ENCODE results near the gene GCK. TPM values are rescaled to one million over a fixed set of nuclear protein-coding genes. Genes with fewer than 3 reads are reported as not detected.

The GCK gene
- total RNA-seq, 1 experiment from 2014 or later = not detected

GRCh38 chr7:44113764-44114354, 75.4 kb downstream of the GCK start:
- Histone ChIP-seq H3K9me3 (replicated peaks) (no peaks in the 10 kb centered on the region), H3K27me3 (no peaks in the 10 kb centered on the region), H3K4me1 (no peaks in the 10 kb centered on the region), H3K36me3 (peaks cover 55% of the 10 kb centered on the region), H3K27ac (no peak overlapping the region), H3K4me3 (no peak overlapping the region)
- DNase-seq = no peak

- Histone ChIP-seq H3K9me3 (replicated peaks) (no peaks in the 10 kb centered on the region), H3K4me3 (no peak overlapping the region), H3K27me3 (no peaks in the 10 kb centered on the region), H3K36me3 (peaks cover 55% of the 10 kb centered on the region), H3K27ac (no peak overlapping the region), H3K4me1 (no peaks in the 10 kb centered on the region)
- DNase-seq = no peak
These were observed 76.1 kb downstream of the GCK start for GRCh38 chr7:44112997-44113763.

GRCh38 chr7:44112231-44112996, 76.8 kb downstream of the GCK start:
- H3K36me3 ChIP-seq = peaks cover 50% of the 10 kb centered on the region
- H3K4me1 ChIP-seq = no peaks in the 10 kb centered on the region
- no peaks in the 10 kb centered on the region for H3K27me3 ChIP-seq
- no peaks in the 10 kb centered on the region for H3K9me3 ChIP-seq (replicated peaks)
- H3K27ac ChIP-seq = no peak overlapping the region
- DNase-seq = no peak
- H3K4me3 ChIP-seq = no peak overlapping the region

- Histone ChIP-seq H3K4me1 (no peaks in the 10 kb centered on the region), H3K27ac (no peak overlapping the region), H3K36me3 (peaks cover 43% of the 10 kb centered on the region), H3K27me3 (no peaks in the 10 kb centered on the region), H3K4me3 (no peak overlapping the region), H3K9me3 (replicated peaks) (no peaks in the 10 kb centered on the region)
- DNase-seq = no peak
These were observed 77.5 kb downstream of the GCK start for GRCh38 chr7:44111761-44112160.

- H3K27ac ChIP-seq = no peak overlapping the region
- no peaks in the 10 kb centered on the region for H3K4me1 ChIP-seq
- DNase-seq = no peak
These were observed 78.3 kb downstream of the GCK start for GRCh38 chr7:44110719-44111635.

GRCh38 chr7:44109991-44110390, 79.2 kb downstream of the GCK start:
- no peak overlapping the region for H3K27ac ChIP-seq
- no peak overlapping the region for H3K4me3 ChIP-seq
- H3K27me3 ChIP-seq = no peaks in the 10 kb centered on the region
- H3K36me3 ChIP-seq = peaks cover 29% of the 10 kb centered on the region
- DNase-seq = no peak
- H3K9me3 ChIP-seq (replicated peaks) = no peaks in the 10 kb centered on the region
- H3K4me1 ChIP-seq = no peaks in the 10 kb centered on the region; the same call in 1 of the 2 replicates

More at GRCh38 chr7:44110719-44111635, 78.3 kb downstream of the GCK start:
- H3K9me3 ChIP-seq (replicated peaks) = no peaks in the 10 kb centered on the region
- H3K36me3 ChIP-seq = peaks cover 39% of the 10 kb centered on the region
- no peak overlapping the region for H3K4me3 ChIP-seq
- H3K27me3 ChIP-seq = no peaks in the 10 kb centered on the region

GRCh38 chr7:44108768-44109750, 80.2 kb downstream of the GCK start:
- no peak for DNase-seq
- no peak overlapping the region for H3K4me3 ChIP-seq
- H3K36me3 ChIP-seq = peaks cover 20% of the 10 kb centered on the region
- H3K27ac ChIP-seq = no peak overlapping the region
- H3K27me3 ChIP-seq = no peaks in the 10 kb centered on the region
- H3K9me3 ChIP-seq (replicated peaks) = no peaks in the 10 kb centered on the region
- no peaks in the 10 kb centered on the region; the same call in 1 of the 2 replicates for H3K4me1 ChIP-seq

- H3K27ac ChIP-seq = no peak overlapping the region
- no peaks in the 10 kb centered on the region for H3K9me3 ChIP-seq (replicated peaks)
- H3K4me1 ChIP-seq = peaks cover 4% of the 10 kb centered on the region; the same call in 1 of the 2 replicates
- H3K4me3 ChIP-seq = no peak overlapping the region
- H3K36me3 ChIP-seq = peaks cover 14% of the 10 kb centered on the region
- DNase-seq = no peak
- H3K27me3 ChIP-seq = no peaks in the 10 kb centered on the region
These were observed 81.1 kb downstream of the GCK start for GRCh38 chr7:44107961-44108767.

- H3K27me3 ChIP-seq = no peaks in the 10 kb centered on the region
- no peaks in the 10 kb centered on the region for H3K9me3 ChIP-seq (replicated peaks)
- peaks cover 8% of the 10 kb centered on the region; the same call in 1 of the 2 replicates for H3K36me3 ChIP-seq
- peaks cover 4% of the 10 kb centered on the region; the same call in 1 of the 2 replicates for H3K4me1 ChIP-seq
- H3K4me3 ChIP-seq = no peak overlapping the region
- DNase-seq = no peak
- no peak overlapping the region for H3K27ac ChIP-seq
These were observed 81.9 kb downstream of the GCK start for GRCh38 chr7:44107116-44107960.

- H3K4me1 ChIP-seq = peaks cover 4% of the 10 kb centered on the region; the same call in 1 of the 2 replicates
- no peaks in the 10 kb centered on the region for H3K27me3 ChIP-seq
- H3K27ac ChIP-seq = no peak overlapping the region
- H3K36me3 ChIP-seq = peaks cover 8% of the 10 kb centered on the region; the same call in 1 of the 2 replicates
- no peaks in the 10 kb centered on the region for H3K9me3 ChIP-seq (replicated peaks)
- DNase-seq = no peak
- no peak overlapping the region for H3K4me3 ChIP-seq
These were observed 82.8 kb downstream of the GCK start for GRCh38 chr7:44106311-44107065.

GRCh38 chr7:44105832-44106231, 83.4 kb downstream of the GCK start:
- Histone ChIP-seq H3K36me3 (peaks cover 8% of the 10 kb centered on the region; the same call in 1 of the 2 replicates), H3K4me1 (peaks cover 10% of the 10 kb centered on the region), H3K9me3 (replicated peaks) (no peaks in the 10 kb centered on the region), H3K27me3 (no peaks in the 10 kb centered on the region), H3K4me3 (no peak overlapping the region; the same call in 1 of the 2 replicates), H3K27ac (no peak overlapping the region)
- DNase-seq = no peak

All from SJCRH30 (cell line).